ENCODE measurements around the gene ECE2. TPM values are rescaled to one million over a fixed set of nuclear protein-coding genes. Genes with fewer than 3 reads are reported as not detected.

The ECE2 gene
- total RNA-seq, 4 donors from 2014 or later = not detected

Small RNA genes lying within 50 kb of the gene (small RNA-seq; reads per million reads assigned to genes)
- gene MIR1224 (0.83 to 8.4 (median 4.5) reads per million in 4 donors), gene SNORD66 (1,632 to 2,666 (median 2,359) reads per million in 4 donors)

Other genes starting within 250 kb of the ECE2 start
- gene HTR3D, start 244.3 kb upstream of the ECE2 start, total RNA-seq = not detected
- under 1 TPM in 1 of 4 donors, not detected in 3; 0.48 TPM for gene HTR3C, start 223.0 kb upstream of the ECE2 start, total RNA-seq
- 1 to 10 TPM in 2 of 4 donors, under 1 TPM in 1, not detected in 1; 0.80 to 1.8 (median 1.3) TPM for gene HTR3E, start 179.0 kb upstream of the ECE2 start, total RNA-seq
- 10 to 100 TPM; 45.1 to 49.7 (median 48.1) TPM for gene EIF2B5, start 140.7 kb upstream of the ECE2 start, total RNA-seq
- gene DVL3, start 120.6 kb upstream of the ECE2 start, total RNA-seq = 100 to 1,000 TPM in 1 of 4 donors, 10 to 100 TPM in 3; 54.1 to 174 (median 65.7) TPM
- 100 to 1,000 TPM; 153 to 318 (median 182) TPM for gene AP2M1, start 101.2 kb upstream of the ECE2 start, total RNA-seq
- gene ABCF3, start 89.8 kb upstream of the ECE2 start, total RNA-seq = 100 to 1,000 TPM in 2 of 4 donors, 10 to 100 TPM in 2; 58.6 to 286 (median 133) TPM
- gene VWA5B2, start 46.4 kb upstream of the ECE2 start, total RNA-seq = 1 to 10 TPM in 2 of 4 donors, under 1 TPM in 1, not detected in 1; 0.95 to 5.0 (median 1.4) TPM
- 10 to 100 TPM; 37.3 to 67.3 (median 52.2) TPM for gene ALG3, start 27.1 kb upstream of the ECE2 start, total RNA-seq
- gene EEF1AKMT4, start 26.4 kb upstream of the ECE2 start, total RNA-seq = 1 to 10 TPM in 3 of 4 donors, not detected in 1; 4.0 to 7.3 (median 5.9) TPM
- not detected for gene CAMK2N2, start 14.5 kb upstream of the ECE2 start, total RNA-seq
- 100 to 1,000 TPM in 3 of 4 donors, 10 to 100 TPM in 1; 63.6 to 234 (median 195) TPM for gene PSMD2, start 23.2 kb downstream of the ECE2 start, total RNA-seq
- 100 to 1,000 TPM; 135 to 453 (median 217) TPM for gene EIF4G1, start 38.6 kb downstream of the ECE2 start, total RNA-seq
- gene FAM131A, start 61.6 kb downstream of the ECE2 start, total RNA-seq = 10 to 100 TPM; 18.5 to 41.1 (median 28.8) TPM
- gene CLCN2, start 85.6 kb downstream of the ECE2 start, total RNA-seq = 100 to 1,000 TPM in 1 of 4 donors, 10 to 100 TPM in 3; 13.7 to 246 (median 73.1) TPM
- 100 to 1,000 TPM in 3 of 4 donors, 10 to 100 TPM in 1; 74.4 to 206 (median 146) TPM for gene POLR2H, start 85.7 kb downstream of the ECE2 start, total RNA-seq
- not detected for gene THPO, start 102.2 kb downstream of the ECE2 start, total RNA-seq
- gene CHRD, start 104.0 kb downstream of the ECE2 start, total RNA-seq = 1 to 10 TPM; 1.9 to 7.0 (median 4.5) TPM